GM23338 (cell line): ENCODE measurements around the gene MCM3AP. TPM values are rescaled to one million over a fixed set of nuclear protein-coding genes. Genes with fewer than 3 reads are reported as not detected.
A peak's percentile ranks its signal among the peaks of the same experiment; 100 is the strongest.

Experiments used
- ATAC-seq: fragments of 200-7000 bp; cut with Tn5 transposase; 3 replicates; pipeline ENCODE4 v1.9.1; 2020
- DNase-seq: peaks from one replicate; pipeline ENCODE4 v3.0.0-alpha.2; 2015; ENCODE audit warnings: low spot score
- H2AFZ ChIP-seq: fragments of 200-600 bp; sonication (generic); 2 replicates; pipeline ENCODE4 v1.8.0; 2016; ENCODE audit warnings: antibody characterized with exemption, mild to moderate bottlenecking, moderate library complexity
- H3F3A ChIP-seq: fragments of 200-600 bp; sonication (generic); replicated peaks from 2 replicates; pipeline ENCODE4 v1.8.0; 2017; ENCODE audit warnings: antibody characterized with exemption, mixed run types, low read depth
- H3K27ac ChIP-seq: fragments of 200-600 bp; sonication (generic); 2 replicates; pipeline ENCODE4 v1.6.1; 2016; ENCODE audit warnings: low read depth
- H3K27me3 ChIP-seq: fragments of 200-600 bp; sonication (generic); 2 replicates; pipeline ENCODE4 v1.8.0; 2016; ENCODE audit warnings: mild to moderate bottlenecking, mixed run types, moderate library complexity; ENCODE audit not compliant: insufficient read depth
- H3K36me3 ChIP-seq: fragments of 200-600 bp; sonication (generic); 2 replicates; pipeline ENCODE4 v1.8.0; 2016; ENCODE audit warnings: mild to moderate bottlenecking; ENCODE audit not compliant: insufficient read depth
- H3K4me1 ChIP-seq: fragments of 200-600 bp; sonication (generic); 2 replicates; pipeline ENCODE4 v1.8.0; 2016; ENCODE audit warnings: mild to moderate bottlenecking, moderate library complexity; ENCODE audit not compliant: insufficient read depth
- H3K4me2 ChIP-seq: fragments of 200-600 bp; sonication (generic); 2 replicates; pipeline ENCODE4 v1.7.1; 2017; ENCODE audit warnings: mixed run types
- H3K4me3 ChIP-seq: fragments of 200-600 bp; sonication (generic); 2 replicates; pipeline ENCODE4 v1.6.1; 2016; ENCODE audit warnings: mixed run types
- H3K79me2 ChIP-seq: fragments of 200-600 bp; sonication (generic); replicated peaks from 2 replicates; pipeline ENCODE4 v1.8.0; 2017; ENCODE audit warnings: mild to moderate bottlenecking; ENCODE audit not compliant: insufficient read depth
- H3K9me2 ChIP-seq: fragments of 200-600 bp; sonication (generic); 2 replicates; pipeline ENCODE4 v1.8.0; 2017; ENCODE audit not compliant: insufficient read depth
- H4K20me1 ChIP-seq: fragments of 200-600 bp; sonication (generic); replicated peaks from 2 replicates; pipeline ENCODE4 v1.8.0; 2017; ENCODE audit warnings: mild to moderate bottlenecking; ENCODE audit not compliant: insufficient read depth
- H3K27ac Mint-ChIP-seq: 2 replicates; pipeline ENCODE4 v1.8.0; 2020; ENCODE audit warnings: inconsistent platforms, mild to moderate bottlenecking, moderate library complexity, mixed read lengths
- H3K27me3 Mint-ChIP-seq: 3 replicates; pipeline ENCODE4 v1.8.0; 2022; ENCODE audit warnings: low read depth, mild to moderate bottlenecking, moderate library complexity, mixed read lengths, inconsistent platforms; ENCODE audit not compliant: insufficient read depth, poor library complexity
- H3K36me3 Mint-ChIP-seq: 3 replicates; pipeline ENCODE4 v1.8.0; 2021; ENCODE audit warnings: low read depth, mild to moderate bottlenecking, inconsistent platforms, moderate library complexity, mixed read lengths
- H3K4me1 Mint-ChIP-seq: 3 replicates; pipeline ENCODE4 v1.8.0; 2020; ENCODE audit warnings: mild to moderate bottlenecking, inconsistent platforms, mixed read lengths
- H3K4me3 Mint-ChIP-seq: 3 replicates; pipeline ENCODE4 v1.8.0; 2021; ENCODE audit warnings: moderate library complexity, mild to moderate bottlenecking, inconsistent platforms, mixed read lengths
- H3K9me3 Mint-ChIP-seq: 3 replicates; pipeline ENCODE4 v1.8.0; 2020; ENCODE audit warnings: moderate library complexity, mild to moderate bottlenecking, inconsistent platforms, mixed read lengths
- CREB1 ChIP-seq: fragments of 250-450 bp; sonication (Bioruptor Pico); IDR thresholded peaks from 2 replicates; pipeline ENCODE4 v1.5.0; 2020; ENCODE audit warnings: low read depth, mild to moderate bottlenecking, moderate library complexity
- EZH2 ChIP-seq: fragments of 200-600 bp; sonication (generic); IDR thresholded peaks from one replicate; pipeline ENCODE4 v1.8.0; 2017; ENCODE audit warnings: antibody characterized with exemption, mild to moderate bottlenecking, low read depth; ENCODE audit not compliant: unreplicated experiment
- EZH2phosphoT487 ChIP-seq: fragments of 200-600 bp; sonication (generic); IDR thresholded peaks from one replicate; pipeline ENCODE4 v1.8.1; 2018; ENCODE audit warnings: antibody characterized with exemption; ENCODE audit not compliant: unreplicated experiment
- JUNB ChIP-seq: IDR thresholded peaks from one replicate; pipeline ENCODE4 v1.6.1; 2016; ENCODE audit warnings: antibody characterized with exemption; ENCODE audit not compliant: unreplicated experiment
- NANOG ChIP-seq: IDR thresholded peaks from 2 replicates; pipeline ENCODE4 v1.6.1; 2016; ENCODE audit warnings: antibody characterized with exemption, borderline replicate concordance
- POLR2AphosphoS5 ChIP-seq: IDR thresholded peaks from 2 replicates; pipeline ENCODE4 v1.6.1; 2016; ENCODE audit warnings: antibody characterized with exemption, low read depth
- STAT1 ChIP-seq: IDR thresholded peaks from one replicate; pipeline ENCODE4 v1.6.1; 2016; ENCODE audit warnings: antibody characterized with exemption; ENCODE audit not compliant: unreplicated experiment
- ZNF114 ChIP-seq: fragments of 250-450 bp; sonication (Bioruptor Pico); IDR thresholded peaks from 2 replicates; pipeline ENCODE4 v1.5.0; 2020; ENCODE audit warnings: mild to moderate bottlenecking, moderate library complexity
- ZNF331 ChIP-seq: fragments of 250-450 bp; sonication (Bioruptor Pico); IDR thresholded peaks from 2 replicates; pipeline ENCODE4 v1.5.0; 2020; ENCODE audit warnings: low read depth, mild to moderate bottlenecking, moderate library complexity
- polyA plus RNA-seq: library from polyadenylated mRNA; unstranded; fragments of >200 nt; fragmentation: Nextera tagmentation; extraction: Ambion mirVana; gene quantifications from 2 replicates; pipeline ENCODE4 v1.2.1, GENCODE V29; 2016
- total RNA-seq: library from RNA; depleted of rRNA; stranded (reverse); fragments of >200 nt; shearing (Covaris generic); gene quantifications from 2 replicates; pipeline ENCODE4 v1.2.3, GENCODE V29; 2014
- TF ChIP-seq, protein P1 (sequence below), 2 experiments: fragments of 200-600 bp in 1 of 2; sonication (generic) in 1 of 2; conservative IDR thresholded peaks; 2 replicates each; pipeline versions ENCODE4 v1.5.1 to v1.6.1; 2016 to 2017; ENCODE audit warnings: antibody characterized with exemption in 2 of 2, low read depth in 2 of 2, mild to moderate bottlenecking in 2 of 2, moderate library complexity in 1 of 2
- TF ChIP-seq, protein P2 (sequence below): fragments of 250-450 bp; sonication (Bioruptor Pico); IDR thresholded peaks from 2 replicates; pipeline ENCODE4 v1.5.0; 2020; ENCODE audit warnings: mild to moderate bottlenecking, moderate library complexity
- TF ChIP-seq, protein P3 (sequence below): IDR thresholded peaks from one replicate; pipeline ENCODE4 v1.6.1; 2018; ENCODE audit warnings: antibody characterized with exemption; ENCODE audit not compliant: unreplicated experiment
- TF ChIP-seq, protein P4 (sequence below): IDR thresholded peaks from 2 replicates; pipeline ENCODE4 v1.6.1; 2016; ENCODE audit warnings: antibody characterized with exemption

MCM3AP gene
- total and polyA plus RNA-seq, 2 experiments from 2014 or later: 39.2 to 123 TPM

DNA sequence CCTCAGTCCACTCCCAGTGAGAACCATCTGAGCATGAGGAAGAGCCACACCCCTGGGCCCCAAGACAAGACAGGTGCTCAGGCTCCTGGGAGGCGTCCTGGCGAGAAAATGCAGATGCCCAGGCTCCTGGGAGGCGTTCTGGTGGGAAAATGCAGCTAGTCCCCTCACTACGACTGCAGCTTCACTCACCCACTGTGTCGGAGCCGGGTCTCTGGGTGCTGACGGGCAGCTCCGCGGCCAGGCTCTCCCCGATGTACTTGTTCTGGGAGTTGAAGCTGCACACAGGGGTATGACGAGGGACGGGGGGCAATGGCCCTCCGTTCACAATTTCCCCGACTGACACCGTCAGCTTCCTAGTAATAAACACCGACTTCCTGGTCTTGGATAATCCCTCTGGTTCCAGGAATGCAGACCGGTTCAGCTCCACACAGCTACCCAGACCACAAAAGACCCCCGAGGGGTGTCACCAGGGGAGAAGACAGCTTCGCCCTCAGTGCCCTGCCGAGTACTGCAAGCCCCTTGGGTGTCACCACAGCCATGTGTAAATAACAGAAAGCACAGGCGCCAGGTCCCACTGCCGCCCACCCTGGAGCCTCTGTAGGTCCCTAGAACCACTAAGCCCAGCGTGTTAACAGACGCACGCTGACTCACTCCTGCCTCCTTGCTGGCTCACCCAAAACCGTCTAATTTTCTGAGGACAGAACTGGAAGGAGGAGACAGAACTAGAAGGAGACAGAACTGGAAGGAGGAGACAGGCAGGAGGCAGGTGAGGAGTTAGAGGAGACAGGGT lies 19.5 kb downstream of the MCM3AP start:
- H3K27me3 ChIP-seq: no peaks in the 10 kb centered on the region
- no peak overlapping the region for H3K4me3 ChIP-seq
- no peak overlapping the region for H3K4me2 ChIP-seq
- H3F3A ChIP-seq: 0 out of 2 replicates have a peak, but pooled peaks cover 6% of the 10 kb centered on the region
- Mint-ChIP-seq H3K27me3 (peaks cover 6% of the 10 kb centered on the region), H3K4me1 (no peaks in the 10 kb centered on the region), H3K36me3 (peaks cover 75% of the 10 kb centered on the region), H3K27ac (peak overlapping the region; percentile 64; the same call in 1 of the 2 replicates), H3K4me3 (no peak overlapping the region), H3K9me3 (no peaks in the 10 kb centered on the region)
- H3K27ac ChIP-seq: no peak overlapping the region
- ATAC-seq: no peak
- no peaks in the 10 kb centered on the region for H3K9me2 ChIP-seq
- peaks cover 9% of the 10 kb centered on the region; the same call in 1 of the 2 replicates for H4K20me1 ChIP-seq
- no peak for TF ChIP-seq CREB1 (CRISPR knock-in tag)
- TF ChIP-seq, protein P1, sequence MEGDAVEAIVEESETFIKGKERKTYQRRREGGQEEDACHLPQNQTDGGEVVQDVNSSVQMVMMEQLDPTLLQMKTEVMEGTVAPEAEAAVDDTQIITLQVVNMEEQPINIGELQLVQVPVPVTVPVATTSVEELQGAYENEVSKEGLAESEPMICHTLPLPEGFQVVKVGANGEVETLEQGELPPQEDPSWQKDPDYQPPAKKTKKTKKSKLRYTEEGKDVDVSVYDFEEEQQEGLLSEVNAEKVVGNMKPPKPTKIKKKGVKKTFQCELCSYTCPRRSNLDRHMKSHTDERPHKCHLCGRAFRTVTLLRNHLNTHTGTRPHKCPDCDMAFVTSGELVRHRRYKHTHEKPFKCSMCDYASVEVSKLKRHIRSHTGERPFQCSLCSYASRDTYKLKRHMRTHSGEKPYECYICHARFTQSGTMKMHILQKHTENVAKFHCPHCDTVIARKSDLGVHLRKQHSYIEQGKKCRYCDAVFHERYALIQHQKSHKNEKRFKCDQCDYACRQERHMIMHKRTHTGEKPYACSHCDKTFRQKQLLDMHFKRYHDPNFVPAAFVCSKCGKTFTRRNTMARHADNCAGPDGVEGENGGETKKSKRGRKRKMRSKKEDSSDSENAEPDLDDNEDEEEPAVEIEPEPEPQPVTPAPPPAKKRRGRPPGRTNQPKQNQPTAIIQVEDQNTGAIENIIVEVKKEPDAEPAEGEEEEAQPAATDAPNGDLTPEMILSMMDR (conservative IDR thresholded peaks at IDR 0.05; ENCODE audit: low read depth in 2 of 2): no peak
- no peak for TF ChIP-seq EZH2phosphoT487
- TF ChIP-seq, protein P2, sequence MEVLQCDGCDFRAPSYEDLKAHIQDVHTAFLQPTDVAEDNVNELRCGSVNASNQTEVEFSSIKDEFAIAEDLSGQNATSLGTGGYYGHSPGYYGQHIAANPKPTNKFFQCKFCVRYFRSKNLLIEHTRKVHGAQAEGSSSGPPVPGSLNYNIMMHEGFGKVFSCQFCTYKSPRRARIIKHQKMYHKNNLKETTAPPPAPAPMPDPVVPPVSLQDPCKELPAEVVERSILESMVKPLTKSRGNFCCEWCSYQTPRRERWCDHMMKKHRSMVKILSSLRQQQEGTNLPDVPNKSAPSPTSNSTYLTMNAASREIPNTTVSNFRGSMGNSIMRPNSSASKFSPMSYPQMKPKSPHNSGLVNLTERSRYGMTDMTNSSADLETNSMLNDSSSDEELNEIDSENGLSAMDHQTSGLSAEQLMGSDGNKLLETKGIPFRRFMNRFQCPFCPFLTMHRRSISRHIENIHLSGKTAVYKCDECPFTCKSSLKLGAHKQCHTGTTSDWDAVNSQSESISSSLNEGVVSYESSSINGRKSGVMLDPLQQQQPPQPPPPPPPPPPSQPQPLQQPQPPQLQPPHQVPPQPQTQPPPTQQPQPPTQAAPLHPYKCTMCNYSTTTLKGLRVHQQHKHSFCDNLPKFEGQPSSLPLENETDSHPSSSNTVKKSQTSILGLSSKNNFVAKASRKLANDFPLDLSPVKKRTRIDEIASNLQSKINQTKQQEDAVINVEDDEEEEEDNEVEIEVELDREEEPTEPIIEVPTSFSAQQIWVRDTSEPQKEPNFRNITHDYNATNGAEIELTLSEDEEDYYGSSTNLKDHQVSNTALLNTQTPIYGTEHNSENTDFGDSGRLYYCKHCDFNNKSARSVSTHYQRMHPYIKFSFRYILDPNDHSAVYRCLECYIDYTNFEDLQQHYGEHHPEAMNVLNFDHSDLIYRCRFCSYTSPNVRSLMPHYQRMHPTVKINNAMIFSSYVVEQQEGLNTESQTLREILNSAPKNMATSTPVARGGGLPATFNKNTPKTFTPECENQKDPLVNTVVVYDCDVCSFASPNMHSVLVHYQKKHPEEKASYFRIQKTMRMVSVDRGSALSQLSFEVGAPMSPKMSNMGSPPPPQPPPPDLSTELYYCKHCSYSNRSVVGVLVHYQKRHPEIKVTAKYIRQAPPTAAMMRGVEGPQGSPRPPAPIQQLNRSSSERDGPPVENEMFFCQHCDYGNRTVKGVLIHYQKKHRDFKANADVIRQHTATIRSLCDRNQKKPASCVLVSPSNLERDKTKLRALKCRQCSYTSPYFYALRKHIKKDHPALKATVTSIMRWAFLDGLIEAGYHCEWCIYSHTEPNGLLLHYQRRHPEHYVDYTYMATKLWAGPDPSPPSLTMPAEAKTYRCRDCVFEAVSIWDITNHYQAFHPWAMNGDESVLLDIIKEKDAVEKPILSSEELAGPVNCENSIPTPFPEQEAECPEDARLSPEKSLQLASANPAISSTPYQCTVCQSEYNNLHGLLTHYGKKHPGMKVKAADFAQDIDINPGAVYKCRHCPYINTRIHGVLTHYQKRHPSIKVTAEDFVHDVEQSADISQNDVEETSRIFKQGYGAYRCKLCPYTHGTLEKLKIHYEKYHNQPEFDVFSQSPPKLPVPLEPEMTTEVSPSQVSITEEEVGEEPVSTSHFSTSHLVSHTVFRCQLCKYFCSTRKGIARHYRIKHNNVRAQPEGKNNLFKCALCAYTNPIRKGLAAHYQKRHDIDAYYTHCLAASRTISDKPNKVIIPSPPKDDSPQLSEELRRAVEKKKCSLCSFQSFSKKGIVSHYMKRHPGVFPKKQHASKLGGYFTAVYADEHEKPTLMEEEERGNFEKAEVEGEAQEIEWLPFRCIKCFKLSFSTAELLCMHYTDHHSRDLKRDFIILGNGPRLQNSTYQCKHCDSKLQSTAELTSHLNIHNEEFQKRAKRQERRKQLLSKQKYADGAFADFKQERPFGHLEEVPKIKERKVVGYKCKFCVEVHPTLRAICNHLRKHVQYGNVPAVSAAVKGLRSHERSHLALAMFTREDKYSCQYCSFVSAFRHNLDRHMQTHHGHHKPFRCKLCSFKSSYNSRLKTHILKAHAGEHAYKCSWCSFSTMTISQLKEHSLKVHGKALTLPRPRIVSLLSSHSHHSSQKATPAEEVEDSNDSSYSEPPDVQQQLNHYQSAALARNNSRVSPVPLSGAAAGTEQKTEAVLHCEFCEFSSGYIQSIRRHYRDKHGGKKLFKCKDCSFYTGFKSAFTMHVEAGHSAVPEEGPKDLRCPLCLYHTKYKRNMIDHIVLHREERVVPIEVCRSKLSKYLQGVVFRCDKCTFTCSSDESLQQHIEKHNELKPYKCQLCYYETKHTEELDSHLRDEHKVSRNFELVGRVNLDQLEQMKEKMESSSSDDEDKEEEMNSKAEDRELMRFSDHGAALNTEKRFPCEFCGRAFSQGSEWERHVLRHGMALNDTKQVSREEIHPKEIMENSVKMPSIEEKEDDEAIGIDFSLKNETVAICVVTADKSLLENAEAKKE (CRISPR knock-in tag): no peak
- TF ChIP-seq POLR2AphosphoS5: no peak
- TF ChIP-seq ZNF331: no peak
- TF ChIP-seq, protein P3, sequence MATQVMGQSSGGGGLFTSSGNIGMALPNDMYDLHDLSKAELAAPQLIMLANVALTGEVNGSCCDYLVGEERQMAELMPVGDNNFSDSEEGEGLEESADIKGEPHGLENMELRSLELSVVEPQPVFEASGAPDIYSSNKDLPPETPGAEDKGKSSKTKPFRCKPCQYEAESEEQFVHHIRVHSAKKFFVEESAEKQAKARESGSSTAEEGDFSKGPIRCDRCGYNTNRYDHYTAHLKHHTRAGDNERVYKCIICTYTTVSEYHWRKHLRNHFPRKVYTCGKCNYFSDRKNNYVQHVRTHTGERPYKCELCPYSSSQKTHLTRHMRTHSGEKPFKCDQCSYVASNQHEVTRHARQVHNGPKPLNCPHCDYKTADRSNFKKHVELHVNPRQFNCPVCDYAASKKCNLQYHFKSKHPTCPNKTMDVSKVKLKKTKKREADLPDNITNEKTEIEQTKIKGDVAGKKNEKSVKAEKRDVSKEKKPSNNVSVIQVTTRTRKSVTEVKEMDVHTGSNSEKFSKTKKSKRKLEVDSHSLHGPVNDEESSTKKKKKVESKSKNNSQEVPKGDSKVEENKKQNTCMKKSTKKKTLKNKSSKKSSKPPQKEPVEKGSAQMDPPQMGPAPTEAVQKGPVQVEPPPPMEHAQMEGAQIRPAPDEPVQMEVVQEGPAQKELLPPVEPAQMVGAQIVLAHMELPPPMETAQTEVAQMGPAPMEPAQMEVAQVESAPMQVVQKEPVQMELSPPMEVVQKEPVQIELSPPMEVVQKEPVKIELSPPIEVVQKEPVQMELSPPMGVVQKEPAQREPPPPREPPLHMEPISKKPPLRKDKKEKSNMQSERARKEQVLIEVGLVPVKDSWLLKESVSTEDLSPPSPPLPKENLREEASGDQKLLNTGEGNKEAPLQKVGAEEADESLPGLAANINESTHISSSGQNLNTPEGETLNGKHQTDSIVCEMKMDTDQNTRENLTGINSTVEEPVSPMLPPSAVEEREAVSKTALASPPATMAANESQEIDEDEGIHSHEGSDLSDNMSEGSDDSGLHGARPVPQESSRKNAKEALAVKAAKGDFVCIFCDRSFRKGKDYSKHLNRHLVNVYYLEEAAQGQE: no peak
- TF ChIP-seq NANOG: no peak
- TF ChIP-seq JUNB: no peak
- no peak for TF ChIP-seq STAT1
- TF ChIP-seq ZNF114 (CRISPR knock-in tag): no peak
- TF ChIP-seq, protein P4, sequence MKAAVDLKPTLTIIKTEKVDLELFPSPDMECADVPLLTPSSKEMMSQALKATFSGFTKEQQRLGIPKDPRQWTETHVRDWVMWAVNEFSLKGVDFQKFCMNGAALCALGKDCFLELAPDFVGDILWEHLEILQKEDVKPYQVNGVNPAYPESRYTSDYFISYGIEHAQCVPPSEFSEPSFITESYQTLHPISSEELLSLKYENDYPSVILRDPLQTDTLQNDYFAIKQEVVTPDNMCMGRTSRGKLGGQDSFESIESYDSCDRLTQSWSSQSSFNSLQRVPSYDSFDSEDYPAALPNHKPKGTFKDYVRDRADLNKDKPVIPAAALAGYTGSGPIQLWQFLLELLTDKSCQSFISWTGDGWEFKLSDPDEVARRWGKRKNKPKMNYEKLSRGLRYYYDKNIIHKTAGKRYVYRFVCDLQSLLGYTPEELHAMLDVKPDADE: no peak
- TF ChIP-seq EZH2: no peak
- no peaks in the 10 kb centered on the region for H3K4me1 ChIP-seq
- H2AFZ ChIP-seq: no peak overlapping the region
- peaks cover 30% of the 10 kb centered on the region for H3K36me3 ChIP-seq
- no peaks in the 10 kb centered on the region for H3K79me2 ChIP-seq
- DNase-seq: no peak
